Measurements from ENCODE around the gene STRBP.

DNA sequence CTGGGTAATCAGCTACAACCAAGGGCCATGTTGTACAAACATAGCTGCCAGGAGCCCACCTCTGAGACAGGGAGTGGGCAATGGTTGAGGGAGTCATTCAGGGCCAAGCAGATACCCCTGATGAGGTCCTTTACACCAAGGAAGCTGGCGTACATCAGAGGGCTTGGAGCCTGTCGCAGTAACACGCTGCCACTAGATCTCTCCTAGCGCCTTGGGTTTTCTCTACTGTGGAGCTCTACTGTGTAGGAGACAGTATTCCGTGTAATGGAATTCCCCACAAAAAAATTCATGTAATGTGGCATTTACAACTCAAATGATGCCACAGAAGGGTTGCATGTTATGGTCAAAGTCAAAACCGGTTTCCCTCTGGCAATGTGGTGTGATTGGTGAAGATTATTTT lies 46.2 kb upstream of the STRBP start:
- TF ChIP-seq CTCF (IDR thresholded peaks at IDR 0.05; ENCODE audit: low read depth, low read length) (no peak), POLR2A (IDR thresholded peaks at IDR 0.05; ENCODE audit: extremely low read depth, insufficient read length) (no peak)
